HepG2 (cell line): ENCODE measurements around the gene TBC1D19. TPM values are rescaled to one million over a fixed set of nuclear protein-coding genes. Genes with fewer than 3 reads are reported as not detected.

Source experiments
- ATAC-seq: fragments of 200-7000 bp; cut with Tn5 transposase; 3 replicates; pipeline ENCODE4 v1.9.1; 2020; ENCODE audit warnings: mild to moderate bottlenecking, moderate library complexity
- BruUV-seq: library from RNA; stranded (reverse); fragments of 400-500 nt; replicated peaks from 2 replicates; lab custom pipeline; 2021; lab: Mats Ljungman, UMichigan
- CTCF ChIA-PET: fragments of 300-600 bp; formaldehyde crosslinking; extraction: SDS; loops from one replicate; lab custom pipeline; 2021; ENCODE audit warnings: low total read pairs, inconsistent platforms, low intra/inter-chr PET ratio; lab: Yijun Ruan, JAX
- POLR2A ChIA-PET: fragments of 350-600 bp; sonication (Branson Sonifier 250); formaldehyde crosslinking; loops from one replicate; lab custom pipeline; 2020; ENCODE audit warnings: antibody characterized with exemption, inconsistent platforms; lab: Yijun Ruan, JAX
- DNase-seq: peaks from one replicate; pipeline ENCODE4 v3.0.0-alpha.2; 2015; ENCODE audit warnings: low spot score
- FAIRE-seq: peaks from 3 replicates; lab custom pipeline; 2011; peaks lifted over from hg19 to GRCh38; lab: Jason Lieb, UNC
- H2AFZ ChIP-seq: one replicate; pipeline ENCODE4 v1.6.1; 2011; ENCODE audit warnings: low read length, inconsistent platforms
- H3K27ac ChIP-seq: fragments of 300-600 bp; 3 replicates; pipeline ENCODE4 v1.8.0; 2011; ENCODE audit warnings: mixed run types, mild to moderate bottlenecking, mixed read lengths, low read length, inconsistent platforms; ENCODE audit not compliant: insufficient read depth; ENCODE audit errors: extremely low read length
- H3K27me3 ChIP-seq, 2 experiments: fragments of 200-600 bp in 1 of 2; 2 replicates in 1 of 2; 3 replicates in 1 of 2; pipeline versions ENCODE4 v1.6.0 to v1.8.0; 2011; ENCODE audit warnings: low read length in 2 of 2, mild to moderate bottlenecking in 2 of 2, moderate library complexity in 2 of 2, inconsistent platforms in 1 of 2; ENCODE audit not compliant: insufficient read depth in 2 of 2, control insufficient read depth in 1 of 2
- H3K36me3 ChIP-seq, 2 experiments: fragments of 200-600 bp in 1 of 2; replicated peaks in 1 of 2; 2 replicates in 1 of 2; 3 replicates in 1 of 2; pipeline versions ENCODE4 v1.5.1 to v1.8.0; 2011; ENCODE audit warnings: low read length in 2 of 2, inconsistent platforms in 1 of 2; ENCODE audit not compliant: insufficient read depth in 2 of 2, control insufficient read depth in 1 of 2
- H3K4me1 ChIP-seq: 2 replicates; pipeline ENCODE4 v1.5.1; 2012; ENCODE audit warnings: low read length, inconsistent platforms; ENCODE audit not compliant: insufficient read depth
- H3K4me2 ChIP-seq: 2 replicates; pipeline ENCODE4 v1.6.0; 2011; ENCODE audit warnings: low read depth, low read length, inconsistent platforms
- H3K4me3 ChIP-seq, 3 experiments: fragments of 200-600 bp in 1 of 3; sonication (generic), shearing (Covaris generic) in 1 of 3; replicated peaks in 1 of 3; 2 replicates each; pipeline ENCODE4 v1.5.1; 2011 to 2016; ENCODE audit warnings: low read length in 3 of 3, inconsistent platforms in 2 of 3, low read depth in 2 of 3, mild to moderate bottlenecking in 2 of 3, control low read depth in 1 of 3, mixed read lengths in 1 of 3; ENCODE audit not compliant: insufficient read depth in 1 of 3
- H3K79me2 ChIP-seq: one replicate; pipeline ENCODE4 v1.6.1; 2011; ENCODE audit warnings: low read length, inconsistent platforms; ENCODE audit not compliant: insufficient read depth
- H3K9ac ChIP-seq: 2 replicates; pipeline ENCODE4 v1.6.0; 2011; ENCODE audit warnings: mild to moderate bottlenecking, low read depth, low read length, inconsistent platforms; ENCODE audit not compliant: insufficient read depth
- H3K9me3 ChIP-seq: 2 replicates; pipeline ENCODE4 v1.5.1; 2012; ENCODE audit warnings: mild to moderate bottlenecking, low read length
- H4K20me1 ChIP-seq: 2 replicates; pipeline ENCODE4 v1.6.0; 2011; ENCODE audit warnings: inconsistent platforms, mild to moderate bottlenecking, low read length, moderate library complexity; ENCODE audit not compliant: insufficient read depth
- FOXC1 ChIP-seq: sonication (generic); formaldehyde crosslinking; IDR thresholded peaks from 2 replicates; pipeline ENCODE4 v1.8.0; 2022; ENCODE audit warnings: mild to moderate bottlenecking, missing genetic modification reagents, borderline replicate concordance
- HNRNPK ChIP-seq: fragments of 200-400 bp; formaldehyde crosslinking; IDR thresholded peaks from 2 replicates; pipeline ENCODE4 v1.6.1; 2018; ENCODE audit warnings: low read length, low read depth, moderate library complexity, mild to moderate bottlenecking; ENCODE audit not compliant: poor library complexity, severe bottlenecking
- LRRFIP1 ChIP-seq: sonication (generic); formaldehyde crosslinking; conservative IDR thresholded peaks from 2 replicates; pipeline ENCODE4 v1.4.0; 2020; ENCODE audit warnings: missing genetic modification reagents
- NR0B2 ChIP-seq: sonication (generic); formaldehyde crosslinking; IDR thresholded peaks from 2 replicates; pipeline ENCODE4 v1.4.0; 2020; ENCODE audit warnings: mild to moderate bottlenecking, missing genetic modification reagents
- SALL2 ChIP-seq: sonication (generic); formaldehyde crosslinking; IDR thresholded peaks from 2 replicates; pipeline ENCODE4 v1.8.1; 2023; ENCODE audit warnings: mild to moderate bottlenecking, missing genetic modification reagents, inconsistent platforms
- SKIL ChIP-seq: sonication (generic); formaldehyde crosslinking; IDR thresholded peaks from 2 replicates; pipeline ENCODE4 v1.8.0; 2022; ENCODE audit warnings: missing genetic modification reagents, mild to moderate bottlenecking, moderate library complexity, borderline replicate concordance
- TCF7L2 ChIP-seq: IDR thresholded peaks from 2 replicates; pipeline ENCODE4 v1.6.1; 2011; ENCODE audit warnings: mild to moderate bottlenecking, low read depth, low read length, moderate library complexity
- TP53 ChIP-seq: sonication (generic); formaldehyde crosslinking; conservative IDR thresholded peaks from 2 replicates; pipeline ENCODE4 v1.4.0; 2020; ENCODE audit warnings: missing genetic modification reagents
- ZNF17 ChIP-seq: sonication (generic); formaldehyde crosslinking; IDR thresholded peaks from 2 replicates; pipeline ENCODE4 v1.5.0; 2020; ENCODE audit warnings: mild to moderate bottlenecking, missing genetic modification reagents
- WGBS: methylation state at CpG from one replicate; pipeline ENCODE4 v1.1.6; 2017; ENCODE audit warnings: low lambda C conversion rate; 5-methylcytosine and 5-hydroxymethylcytosine counted together
- in situ Hi-C: cut with HindIII; loops from 2 replicates; pipeline ENCODE4 v1.10.0; 2017; ENCODE audit warnings: low pct_unique_long_range_greater_than_20kb; ENCODE audit not compliant: extremely low pct_ligation_motif_present
- intact Hi-C: fragments of 100-400 bp; cut with micrococcal nuclease; formaldehyde crosslinking; loops from one replicate; pipeline ENCODE4 v1.10.0; 2022; ENCODE audit not compliant: unreplicated experiment
- polyA plus RNA-seq, 8 experiments: library from polyadenylated mRNA; depleted of rRNA in 3 of 8; stranded (reverse) in 7 of 8; unstranded in 1 of 8; fragments of >200 nt; fragmentation: Illumina TruSeq in 4 of 8; extraction: Trizol in 4 of 8; gene quantifications; 2 replicates each; pipeline versions ENCODE4 v1.2.1 to v1.2.3, GENCODE V29; 2011 to 2016; ENCODE audit warnings: low read depth in 4 of 8, missing spikeins in 1 of 8, mixed read lengths in 1 of 8; ENCODE audit not compliant: insufficient read depth in 1 of 8
- total RNA-seq, 5 experiments: library from RNA; depleted of rRNA; stranded (reverse); fragments of >200 nt; fragmentation: Illumina TruSeq; extraction: Trizol; gene quantifications; 2 replicates each; pipeline ENCODE4 v1.2.3, GENCODE V29; 2016; ENCODE audit warnings: low read depth in 1 of 5

The TBC1D19 gene
- total and polyA plus RNA-seq, 2 of the 13 experiments (the other 11 are each of a cell fraction or from before 2014, with no cell fraction given): 1.6 to 3.5 TPM

GRCh38 chr4:26804451-26804850 is 220.6 kb downstream of the TBC1D19 start:
- intact Hi-C loops (no loop called here), in situ Hi-C loops (no loop called here)
- no TSS peak for BruUV-seq
- Histone ChIP-seq H3K9me3 (no peaks in the 10 kb centered on the region), H3K36me3 (no peaks in the 10 kb centered on the region), H3K4me2 (no peak overlapping the region), H3K4me1 (no peaks in the 10 kb centered on the region), H2AFZ (no peak overlapping the region), H3K9ac (no peak overlapping the region), H4K20me1 (no peaks in the 10 kb centered on the region), H3K27ac (no peak overlapping the region), H3K79me2 (no peaks in the 10 kb centered on the region), H3K4me3 (no peak overlapping the region), H3K27me3 (peaks cover 0 to 3% of the 10 kb centered on the region in 2 experiments; a peak in 1 of 5 replicates)
- WGBS: 91% methylated on average over 26 of the region's 26 CpGs
- TF ChIP-seq SALL2 (CRISPR knock-in tag) (no peak), ZNF17 (no peak), LRRFIP1 (CRISPR knock-in tag) (no peak), TCF7L2 (no peak), SKIL (CRISPR knock-in tag) (no peak), HNRNPK (no peak), FOXC1 (no peak), NR0B2 (CRISPR knock-in tag) (no peak), TP53 (CRISPR knock-in tag) (no peak)
- no peak for DNase-seq
- ChIA-PET CTCF (no interaction called here), POLR2A (no interaction called here)
- no peak for FAIRE-seq
- no peak for ATAC-seq
